ENCODE data around the gene FUCA1. TPM values are rescaled to one million over a fixed set of nuclear protein-coding genes. Genes with fewer than 3 reads are reported as not detected.
A peak's percentile ranks its signal among the peaks of the same experiment; 100 is the strongest.

Gene FUCA1
- total and polyA plus RNA-seq, 10 of the 15 experiments (the other 5 are each of a cell fraction or from before 2014, with no cell fraction given), result 33.3 to 117 (median 52.6) TPM

DNA sequence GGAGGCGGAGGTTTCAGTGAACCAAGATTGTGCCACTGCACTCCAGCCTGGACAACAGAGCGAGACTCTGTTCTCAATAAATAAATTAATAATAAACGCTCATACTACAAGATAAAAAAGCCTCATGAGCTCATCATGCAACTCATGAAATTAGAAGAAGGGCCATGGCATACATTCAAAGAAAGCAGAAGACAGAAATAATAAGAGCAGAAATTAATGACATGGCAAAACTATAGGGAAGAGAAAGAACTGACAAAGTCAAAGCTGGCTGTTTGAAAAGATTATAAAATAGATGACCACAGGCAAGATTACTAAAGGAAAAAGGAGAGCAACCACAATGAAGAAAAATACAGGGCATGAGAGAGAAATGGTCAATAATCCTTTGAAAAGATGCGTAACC lies 14.7 kb upstream of the FUCA1 start:
- DNase-seq (ENCODE audit: low read depth, low spot score) (no peak), FAIRE-seq (no peak), ATAC-seq (no peak)
- no peak overlapping the region for H3K4me2 ChIP-seq (ENCODE audit: control insufficient read depth, insufficient read depth)
- 75% methylated on average over 4 of the region's 4 CpGs for WGBS (ENCODE audit: insufficient coverage, insufficient replicate concordance, low lambda C conversion rate, missing lambda C conversion rate)
- intact Hi-C loops (cut with micrococcal nuclease; ENCODE audit: unreplicated experiment), result no loop called here
- H3K9me3 ChIP-seq (replicated peaks; ENCODE audit: control insufficient read depth, insufficient read depth, low read length), result peaks cover 18% of the 10 kb centered on the region
- no TSS peak for BruUV-seq (replicated peaks)
- H3K79me2 ChIP-seq (ENCODE audit: control insufficient read depth, insufficient read depth, low read length), result peaks cover 15% of the 10 kb centered on the region
- SMC1A ChIA-PET (ENCODE audit: uncharacterized antibody, unreplicated experiment), result interaction anchor here (1.2 to 1.5 kb wide), 3 partner anchors 13 to 34 kb away, joined by 3 to 5 read pairs (median 3); partner anchors contain the start of gene CNR2
- H2AFZ ChIP-seq (ENCODE audit: control insufficient read depth, low read depth, low read length), result no peak overlapping the region
- no peak overlapping the region for H3K27ac ChIP-seq (ENCODE audit: control insufficient read depth, insufficient read depth)
- POLR2A ChIA-PET, result interaction anchor here (0.6 kb wide), 2 partner anchors 54 to 253 kb away, joined by 3 to 4 read pairs; no protein-coding TSS in a partner anchor
- in situ Hi-C loops (cut with MboI), result no loop called here
- CTCF ChIA-PET, result interaction anchor here (0.8 to 1.1 kb wide), 3 partner anchors 15 to 73 kb away, joined by 3 to 4 read pairs (median 3); no protein-coding TSS in a partner anchor
- TF ChIP-seq POU2F2 (IDR thresholded peaks at IDR 0.05; ENCODE audit: borderline replicate concordance, low read depth, low read length) (no peak), BRCA1 (IDR thresholded peaks at IDR 0.05; ENCODE audit: low read depth, low read length) (no peak), BHLHE40 (IDR thresholded peaks at IDR 0.05; ENCODE audit: borderline replicate concordance in 1 of 2, low read depth in 2 of 2, low read length in 1 of 2) (no peak), ETV6 (conservative IDR thresholded peaks at IDR 0.05 in 1 of 2, IDR thresholded peaks at IDR 0.05 in 1 of 2; ENCODE audit: borderline replicate concordance in 1 of 2, low read depth in 1 of 2) (no peak), NBN (IDR thresholded peaks at IDR 0.05) (no peak)
- H4K20me1 ChIP-seq (ENCODE audit: control insufficient read depth, insufficient read depth), result no peaks in the 10 kb centered on the region
- RAD21 ChIA-PET (ENCODE audit: unreplicated experiment), result no interaction called here
- peaks cover 0 to 16% of the 10 kb centered on the region in 2 experiments; a peak in 1 of 4 replicates for H3K36me3 ChIP-seq (ENCODE audit: control insufficient read depth in 2 of 2, insufficient read depth in 2 of 2, low read length in 1 of 2)
- H3K27me3 ChIP-seq (replicated peaks in 1 of 2; ENCODE audit: control insufficient read depth in 2 of 2, insufficient read depth in 2 of 2, low read length in 1 of 2), result no peaks in the 10 kb centered on the region
- no peak overlapping the region for H3K9ac ChIP-seq (ENCODE audit: control insufficient read depth, insufficient read depth, low read length)
- H3K4me3 ChIP-seq, result no peak overlapping the region
- H3K4me1 ChIP-seq (ENCODE audit: control insufficient read depth, insufficient read depth, low read length), result peaks cover 7% of the 10 kb centered on the region

GRCh38 chr1:23879809-23880208 lies 11.7 kb upstream of the FUCA1 start:
- Histone ChIP-seq H3K27ac (ENCODE audit: control insufficient read depth, insufficient read depth) (no peak overlapping the region), H4K20me1 (ENCODE audit: control insufficient read depth, insufficient read depth) (no peaks in the 10 kb centered on the region), H3K27me3 (replicated peaks in 1 of 2; ENCODE audit: control insufficient read depth in 2 of 2, insufficient read depth in 2 of 2, low read length in 1 of 2) (no peaks in the 10 kb centered on the region; a peak in 1 of 4 replicates), H3K4me3 (no peak overlapping the region), H3K9ac (ENCODE audit: control insufficient read depth, insufficient read depth, low read length) (no peak overlapping the region), H2AFZ (ENCODE audit: control insufficient read depth, low read depth, low read length) (no peak overlapping the region), H3K79me2 (ENCODE audit: control insufficient read depth, insufficient read depth, low read length) (peaks cover 2% of the 10 kb centered on the region; the same call in 1 of the 2 replicates), H3K4me2 (ENCODE audit: control insufficient read depth, insufficient read depth) (no peak overlapping the region), H3K4me1 (ENCODE audit: control insufficient read depth, insufficient read depth, low read length) (no peaks in the 10 kb centered on the region), H3K9me3 (replicated peaks; ENCODE audit: control insufficient read depth, insufficient read depth, low read length) (peaks cover 18% of the 10 kb centered on the region), H3K36me3 (ENCODE audit: control insufficient read depth in 2 of 2, insufficient read depth in 2 of 2, low read length in 1 of 2) (peaks cover 0 to 19% of the 10 kb centered on the region in 2 experiments; a peak in 2 of 4 replicates)
- BruUV-seq (replicated peaks), result TSS peak; percentile 67
- no CpG with 5 or more reads among the region's 1 CpG for WGBS (ENCODE audit: insufficient coverage, insufficient replicate concordance, low lambda C conversion rate, missing lambda C conversion rate)
- in situ Hi-C loops (cut with MboI), result no loop called here
- intact Hi-C loops (cut with micrococcal nuclease; ENCODE audit: unreplicated experiment), result no loop called here
- ChIA-PET CTCF (interaction anchor here (1.5 kb wide), 1 partner anchor 69 kb away, joined by 5 read pairs; no protein-coding TSS in a partner anchor), POLR2A (interaction anchor here (0.6 kb wide), 1 partner anchor 37 kb away, joined by 3 read pairs; no protein-coding TSS in a partner anchor), SMC1A (ENCODE audit: uncharacterized antibody, unreplicated experiment) (no interaction called here), RAD21 (ENCODE audit: unreplicated experiment) (no interaction called here)
- FAIRE-seq, result no peak
- DNase-seq (ENCODE audit: low read depth, low spot score), result no peak
- no peak for ATAC-seq
- TF ChIP-seq NR2C1 (IDR thresholded peaks at IDR 0.05) (no peak), RAD51 (IDR thresholded peaks at IDR 0.05) (no peak)
- TF ChIP-seq, protein P1, sequence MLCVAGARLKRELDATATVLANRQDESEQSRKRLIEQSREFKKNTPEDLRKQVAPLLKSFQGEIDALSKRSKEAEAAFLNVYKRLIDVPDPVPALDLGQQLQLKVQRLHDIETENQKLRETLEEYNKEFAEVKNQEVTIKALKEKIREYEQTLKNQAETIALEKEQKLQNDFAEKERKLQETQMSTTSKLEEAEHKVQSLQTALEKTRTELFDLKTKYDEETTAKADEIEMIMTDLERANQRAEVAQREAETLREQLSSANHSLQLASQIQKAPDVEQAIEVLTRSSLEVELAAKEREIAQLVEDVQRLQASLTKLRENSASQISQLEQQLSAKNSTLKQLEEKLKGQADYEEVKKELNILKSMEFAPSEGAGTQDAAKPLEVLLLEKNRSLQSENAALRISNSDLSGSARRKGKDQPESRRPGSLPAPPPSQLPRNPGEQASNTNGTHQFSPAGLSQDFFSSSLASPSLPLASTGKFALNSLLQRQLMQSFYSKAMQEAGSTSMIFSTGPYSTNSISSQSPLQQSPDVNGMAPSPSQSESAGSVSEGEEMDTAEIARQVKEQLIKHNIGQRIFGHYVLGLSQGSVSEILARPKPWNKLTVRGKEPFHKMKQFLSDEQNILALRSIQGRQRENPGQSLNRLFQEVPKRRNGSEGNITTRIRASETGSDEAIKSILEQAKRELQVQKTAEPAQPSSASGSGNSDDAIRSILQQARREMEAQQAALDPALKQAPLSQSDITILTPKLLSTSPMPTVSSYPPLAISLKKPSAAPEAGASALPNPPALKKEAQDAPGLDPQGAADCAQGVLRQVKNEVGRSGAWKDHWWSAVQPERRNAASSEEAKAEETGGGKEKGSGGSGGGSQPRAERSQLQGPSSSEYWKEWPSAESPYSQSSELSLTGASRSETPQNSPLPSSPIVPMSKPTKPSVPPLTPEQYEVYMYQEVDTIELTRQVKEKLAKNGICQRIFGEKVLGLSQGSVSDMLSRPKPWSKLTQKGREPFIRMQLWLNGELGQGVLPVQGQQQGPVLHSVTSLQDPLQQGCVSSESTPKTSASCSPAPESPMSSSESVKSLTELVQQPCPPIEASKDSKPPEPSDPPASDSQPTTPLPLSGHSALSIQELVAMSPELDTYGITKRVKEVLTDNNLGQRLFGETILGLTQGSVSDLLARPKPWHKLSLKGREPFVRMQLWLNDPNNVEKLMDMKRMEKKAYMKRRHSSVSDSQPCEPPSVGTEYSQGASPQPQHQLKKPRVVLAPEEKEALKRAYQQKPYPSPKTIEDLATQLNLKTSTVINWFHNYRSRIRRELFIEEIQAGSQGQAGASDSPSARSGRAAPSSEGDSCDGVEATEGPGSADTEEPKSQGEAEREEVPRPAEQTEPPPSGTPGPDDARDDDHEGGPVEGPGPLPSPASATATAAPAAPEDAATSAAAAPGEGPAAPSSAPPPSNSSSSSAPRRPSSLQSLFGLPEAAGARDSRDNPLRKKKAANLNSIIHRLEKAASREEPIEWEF (IDR thresholded peaks at IDR 0.05; ENCODE audit: insufficient replicate concordance, low read depth, low read length), result no peak
